ENCODE measurements around the gene ST7.

The ST7 gene

GRCh38 chr7:117014099-117014656 is 60.9 kb downstream of the ST7 start:
- DNase-seq (ENCODE audit: extremely low read depth, insufficient read length), result no peak
- no peaks in the 10 kb centered on the region for H3K27me3 ChIP-seq (replicated peaks; ENCODE audit: control insufficient read depth, insufficient read depth, low read length)
- H3K36me3 ChIP-seq (ENCODE audit: control insufficient read depth, insufficient read depth, low read length), result no peaks in the 10 kb centered on the region
- TF ChIP-seq CTCF (IDR thresholded peaks at IDR 0.05; ENCODE audit: insufficient read depth, low read length, poor library complexity, severe bottlenecking), result no peak
- no peak overlapping the region for H3K4me3 ChIP-seq (replicated peaks; ENCODE audit: low read depth, low read length)

- Histone ChIP-seq H3K36me3 (ENCODE audit: control insufficient read depth, insufficient read depth, low read length) (no peaks in the 10 kb centered on the region), H3K4me3 (replicated peaks; ENCODE audit: low read depth, low read length) (peak overlapping the region; percentile 52), H3K27me3 (replicated peaks; ENCODE audit: control insufficient read depth, insufficient read depth, low read length) (no peaks in the 10 kb centered on the region)
- no peak for DNase-seq (ENCODE audit: extremely low read depth, insufficient read length)
- no peak for TF ChIP-seq CTCF (IDR thresholded peaks at IDR 0.05; ENCODE audit: insufficient read depth, low read length, poor library complexity, severe bottlenecking)
Measured at GRCh38 chr7:117014673-117015133, 61.4 kb downstream of the ST7 start.

- no peak for TF ChIP-seq CTCF (IDR thresholded peaks at IDR 0.05; ENCODE audit: insufficient read depth, low read length, poor library complexity, severe bottlenecking)
- no peak for DNase-seq (ENCODE audit: extremely low read depth, insufficient read length)
- Histone ChIP-seq H3K4me3 (replicated peaks; ENCODE audit: low read depth, low read length) (peak overlapping the region; percentile 52), H3K27me3 (replicated peaks; ENCODE audit: control insufficient read depth, insufficient read depth, low read length) (no peaks in the 10 kb centered on the region), H3K36me3 (ENCODE audit: control insufficient read depth, insufficient read depth, low read length) (no peaks in the 10 kb centered on the region)
Measured at GRCh38 chr7:117015258-117016184, 62.2 kb downstream of the ST7 start.

- H3K4me3 ChIP-seq (replicated peaks; ENCODE audit: low read depth, low read length), result peak overlapping the region; percentile 8
- no peak for DNase-seq (ENCODE audit: extremely low read depth, insufficient read length)
- no peaks in the 10 kb centered on the region for H3K36me3 ChIP-seq (ENCODE audit: control insufficient read depth, insufficient read depth, low read length)
- no peak for TF ChIP-seq CTCF (IDR thresholded peaks at IDR 0.05; ENCODE audit: insufficient read depth, low read length, poor library complexity, severe bottlenecking)
- no peaks in the 10 kb centered on the region for H3K27me3 ChIP-seq (replicated peaks; ENCODE audit: control insufficient read depth, insufficient read depth, low read length)
Measured at GRCh38 chr7:117017017-117017451, 63.7 kb downstream of the ST7 start.

GRCh38 chr7:117017702-117018266 is 64.5 kb downstream of the ST7 start:
- no peak for DNase-seq (ENCODE audit: extremely low read depth, insufficient read length)
- no peak for TF ChIP-seq CTCF (IDR thresholded peaks at IDR 0.05; ENCODE audit: insufficient read depth, low read length, poor library complexity, severe bottlenecking)
- Histone ChIP-seq H3K4me3 (replicated peaks; ENCODE audit: low read depth, low read length) (no peak overlapping the region; the same call in 1 of the 2 replicates), H3K27me3 (replicated peaks; ENCODE audit: control insufficient read depth, insufficient read depth, low read length) (no peaks in the 10 kb centered on the region), H3K36me3 (ENCODE audit: control insufficient read depth, insufficient read depth, low read length) (no peaks in the 10 kb centered on the region)
